NT2/D1 (cell line): ENCODE results near the gene KIFC1.

Experiments
- SUZ12 ChIP-seq: IDR thresholded peaks from 2 replicates; pipeline ENCODE4 v1.6.1; 2011; ENCODE audit not compliant: insufficient read length, insufficient read depth; ENCODE audit errors: extremely low read depth
- YY1 ChIP-seq: IDR thresholded peaks from 2 replicates; pipeline ENCODE4 v1.6.1; 2011; ENCODE audit not compliant: insufficient read length, insufficient read depth
- ZNF274 ChIP-seq: IDR thresholded peaks from 2 replicates; pipeline ENCODE4 v1.6.1; 2011; ENCODE audit warnings: mild to moderate bottlenecking, low read depth, low read length

- no peak for TF ChIP-seq ZNF274
- no peak for TF ChIP-seq YY1
- no peak for TF ChIP-seq SUZ12
Measured at GRCh38 chr6:33356295-33356694, 35.3 kb upstream of the KIFC1 start.
